ENCODE measurements around the gene LGALS9C.
"Not testable (repeated sequence)": the region's sequence is repeated elsewhere in the genome, so short reads cannot be mapped to it uniquely, and the experiment has no call there.

The LGALS9C gene
- long read RNA-seq, donor 1: 0 reads
- long read RNA-seq, donor 2: 0 reads
- long read RNA-seq, donor 3: 0 reads
- long read RNA-seq, donor 4: 0 reads
- long read RNA-seq, donor 5: 0 reads
- long read RNA-seq, donor 6: 0 reads
- long read RNA-seq, donor 7: 0 reads
- long read RNA-seq, donor 8: 0 reads

- not testable (repeated sequence) for DNase-seq
Observed at GRCh38 chr17:18476508-18477308, at the start of gene LGALS9C. Gene LGALS9C (plus strand): TSS chr17:18476789. CDS start chr17:18476855, 66 bp downstream.

DNA sequence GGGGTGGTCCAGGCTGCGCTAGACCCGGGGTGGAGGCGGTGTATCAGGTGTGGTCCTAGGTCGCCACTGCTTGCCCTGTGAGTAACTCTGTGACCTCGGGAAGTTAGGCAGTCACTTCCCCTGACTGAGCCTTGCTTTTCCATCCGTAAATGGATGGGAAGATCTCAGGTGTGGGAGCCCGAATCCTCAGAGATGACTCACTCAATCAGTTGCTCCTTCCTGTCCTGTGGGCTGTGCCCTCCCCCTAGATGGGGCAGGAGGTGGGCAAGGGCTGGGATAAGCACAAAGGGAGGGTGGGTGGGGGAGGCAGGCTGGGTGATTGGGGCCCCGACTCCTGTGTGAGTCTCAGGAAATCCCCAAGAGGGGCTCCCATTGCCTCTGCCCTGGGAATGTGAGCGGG, 44.4 kb upstream of the LGALS9C start:
- DNase-seq: not testable (repeated sequence)

DNA sequence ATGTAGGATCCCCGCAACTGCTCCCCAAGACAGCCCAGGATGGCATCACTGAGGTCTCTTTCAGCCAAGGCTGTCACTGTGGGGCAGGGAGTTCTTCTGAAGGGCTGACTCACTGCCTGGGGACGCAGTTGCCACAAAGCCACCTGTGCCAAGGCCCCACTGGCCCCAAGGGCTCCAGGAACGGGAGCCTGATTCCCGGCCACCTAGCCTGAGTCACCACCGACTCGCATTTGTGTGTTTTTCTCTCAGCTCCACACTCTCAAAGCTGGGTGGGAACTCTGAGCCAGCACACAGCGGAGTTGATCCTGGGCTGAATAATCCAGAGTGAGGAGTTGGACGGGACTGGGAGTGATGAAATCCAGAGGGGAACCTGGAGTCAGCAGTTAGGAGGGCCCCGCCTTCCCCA, 37.1 kb upstream of the LGALS9C start:
- not testable (repeated sequence) for DNase-seq

GRCh38 chr17:18442093-18442492, 34.5 kb upstream of the LGALS9C start:
- not testable (repeated sequence) for DNase-seq

- DNase-seq: not testable (repeated sequence)
Observed at GRCh38 chr17:18442532-18442931, 34.1 kb upstream of the LGALS9C start.

- not testable (repeated sequence) for DNase-seq
Observed at GRCh38 chr17:18447476-18448205, 28.9 kb upstream of the LGALS9C start.

DNA sequence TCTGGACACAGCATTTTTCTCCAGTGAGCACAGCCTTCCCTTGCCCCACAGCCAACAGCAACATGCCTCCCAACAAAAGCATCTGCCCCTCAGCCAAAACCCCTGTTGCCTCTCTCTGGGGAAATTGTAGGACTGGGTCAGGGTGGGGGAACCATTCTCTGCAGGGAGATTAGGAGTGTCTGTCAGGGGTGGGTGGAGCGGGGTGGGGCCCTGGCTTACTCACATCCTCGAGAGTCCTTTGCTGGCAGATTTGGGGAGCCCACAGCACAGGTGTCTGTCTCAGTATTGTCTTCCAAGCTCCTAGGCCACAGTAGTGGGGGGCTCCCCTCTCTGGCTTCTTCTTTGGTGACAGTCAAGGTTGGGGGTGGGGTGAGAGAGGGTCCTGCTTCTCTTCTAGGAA, 28.3 kb upstream of the LGALS9C start:
- DNase-seq: not testable (repeated sequence)

DNA sequence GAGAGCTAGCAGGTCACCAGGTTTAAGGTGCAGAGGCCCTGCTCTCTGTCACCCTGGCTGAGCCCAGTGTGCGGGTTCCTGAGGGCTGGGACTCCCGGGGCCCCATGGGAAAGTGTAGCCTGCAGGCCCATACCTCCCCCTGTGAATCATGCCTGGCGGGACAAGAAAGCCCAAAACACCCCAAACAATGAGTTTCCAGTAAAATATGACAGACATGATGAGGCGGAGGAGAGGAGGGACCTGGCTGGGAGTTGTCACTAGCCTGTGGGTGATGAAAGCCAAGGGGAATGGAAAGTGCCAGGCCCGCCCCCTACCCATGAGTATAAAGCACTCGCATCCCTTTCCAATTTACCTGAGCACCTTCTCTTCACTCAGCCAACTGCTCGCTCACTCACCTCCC, 26.8 kb upstream of the LGALS9C start:
- DNase-seq: not testable (repeated sequence)

DNA sequence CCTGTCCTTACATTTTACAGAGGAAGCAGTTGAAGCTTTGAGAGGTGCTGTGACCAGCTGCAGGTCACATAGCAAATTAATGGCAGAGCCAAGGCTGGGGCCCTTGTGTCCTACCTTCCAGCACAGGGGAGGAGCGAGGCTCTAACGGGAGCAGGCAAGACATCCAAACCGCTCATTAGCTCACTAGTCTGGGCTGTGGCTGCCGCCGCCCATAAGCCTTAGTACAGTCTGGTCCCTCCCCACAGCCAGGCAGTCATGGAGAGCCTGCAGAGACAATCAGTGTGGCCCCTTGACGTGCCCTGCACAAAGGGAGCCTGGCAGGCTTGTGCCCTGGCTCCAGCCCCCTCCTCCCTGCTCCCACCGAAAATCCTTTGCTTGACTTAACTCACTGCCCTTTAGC, 25.6 kb upstream of the LGALS9C start:
- not testable (repeated sequence) for DNase-seq

DNA sequence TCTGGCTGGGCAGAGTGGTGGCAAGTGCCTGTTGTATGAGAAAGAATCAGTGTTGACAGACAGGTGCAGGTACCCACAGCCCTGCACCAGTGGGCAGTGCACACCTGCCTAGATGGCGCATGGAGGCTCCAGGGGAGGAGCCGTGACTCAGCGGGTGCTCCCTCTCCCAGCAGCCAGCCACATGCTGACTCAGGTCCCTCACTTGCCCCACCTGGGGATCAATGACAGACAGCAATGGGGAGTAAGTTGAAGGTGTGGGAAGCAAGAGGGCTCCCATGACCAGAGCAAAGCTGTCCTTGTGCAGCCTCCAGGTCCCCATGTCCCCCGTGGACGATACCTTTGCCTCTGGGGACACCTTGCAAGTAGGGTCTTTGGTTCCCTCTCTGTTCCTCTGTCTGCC, 24.6 kb upstream of the LGALS9C start:
- DNase-seq: not testable (repeated sequence)

GRCh38 chr17:18459035-18459434, 17.6 kb upstream of the LGALS9C start:
- DNase-seq: not testable (repeated sequence)

DNA sequence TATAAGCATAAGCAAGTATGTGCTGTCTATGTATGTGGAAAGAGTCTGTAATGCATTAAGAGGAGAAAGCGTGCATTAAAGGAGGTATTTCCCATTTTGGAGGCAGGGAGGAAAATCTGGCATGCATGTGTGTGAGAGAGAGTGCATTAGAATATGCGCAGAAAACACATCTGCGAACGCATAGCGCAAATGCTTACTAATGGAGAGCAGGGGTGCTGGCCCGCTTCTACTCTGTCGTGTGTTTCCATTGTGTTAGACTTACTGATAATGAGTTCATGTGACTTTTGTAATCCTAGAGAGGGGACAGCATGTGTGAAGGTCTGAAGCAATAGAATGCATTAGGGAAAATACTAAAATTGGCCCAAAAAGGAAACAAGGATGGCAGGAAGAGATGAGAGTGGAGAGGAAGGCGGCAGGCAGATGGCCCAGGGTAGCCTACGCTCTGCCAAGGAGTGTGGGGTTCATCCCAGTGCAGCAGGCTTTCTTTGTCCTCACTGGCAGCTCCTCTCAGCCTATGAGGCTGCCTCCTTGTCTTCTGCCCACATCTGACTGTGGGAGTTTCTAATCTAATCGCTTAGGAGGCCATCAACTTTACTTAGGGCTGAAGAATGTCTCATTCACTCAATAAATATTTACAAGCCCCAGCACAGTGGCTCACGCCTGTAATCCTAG, 12.6 kb upstream of the LGALS9C start:
- not testable (repeated sequence) for DNase-seq

GRCh38 chr17:18466250-18466983, 10.2 kb upstream of the LGALS9C start:
- not testable (repeated sequence) for DNase-seq

DNA sequence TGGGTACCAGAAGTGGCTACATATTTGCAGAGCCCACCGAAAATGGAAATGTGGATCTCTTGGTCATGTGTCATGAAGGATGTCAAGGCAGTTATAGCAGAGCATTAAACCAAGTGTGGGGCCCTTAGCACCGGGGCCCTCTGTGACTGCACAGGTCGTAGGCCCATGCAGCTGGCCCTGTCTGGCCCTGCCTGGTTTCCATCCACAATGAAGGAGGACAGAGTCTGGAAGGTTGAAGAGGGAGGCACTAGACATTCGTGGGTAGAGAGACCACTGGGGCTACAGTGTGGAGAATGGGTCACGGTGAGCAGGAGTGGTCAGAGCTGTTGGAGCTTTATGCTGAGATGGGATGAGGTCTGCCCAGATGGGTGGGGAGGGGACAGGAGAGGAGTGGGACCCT, 9.6 kb upstream of the LGALS9C start:
- not testable (repeated sequence) for DNase-seq

GRCh38 chr17:18468472-18469171, 8.0 kb upstream of the LGALS9C start:
- DNase-seq: not testable (repeated sequence)

DNA sequence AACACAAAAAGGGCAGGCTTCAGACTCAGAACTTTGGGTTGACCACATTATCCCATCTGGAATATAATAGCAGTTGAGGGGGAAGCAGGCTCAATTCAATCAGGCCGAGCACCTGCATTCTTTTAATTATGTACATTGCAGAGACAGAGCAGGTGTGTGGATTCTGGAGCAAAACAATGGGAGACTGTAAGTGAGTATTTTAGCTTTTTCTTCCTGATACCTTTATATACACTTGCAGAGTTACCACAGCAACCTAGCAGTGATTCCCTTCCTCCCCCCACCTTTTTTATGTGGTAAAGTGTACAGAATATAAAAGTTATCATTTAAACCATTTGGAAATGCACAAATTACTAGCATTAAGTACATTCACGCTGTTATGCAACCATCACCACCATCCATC, 6.8 kb upstream of the LGALS9C start:
- DNase-seq: not testable (repeated sequence)

GRCh38 chr17:18470345-18470930, 6.2 kb upstream of the LGALS9C start:
- DNase-seq: not testable (repeated sequence)

DNA sequence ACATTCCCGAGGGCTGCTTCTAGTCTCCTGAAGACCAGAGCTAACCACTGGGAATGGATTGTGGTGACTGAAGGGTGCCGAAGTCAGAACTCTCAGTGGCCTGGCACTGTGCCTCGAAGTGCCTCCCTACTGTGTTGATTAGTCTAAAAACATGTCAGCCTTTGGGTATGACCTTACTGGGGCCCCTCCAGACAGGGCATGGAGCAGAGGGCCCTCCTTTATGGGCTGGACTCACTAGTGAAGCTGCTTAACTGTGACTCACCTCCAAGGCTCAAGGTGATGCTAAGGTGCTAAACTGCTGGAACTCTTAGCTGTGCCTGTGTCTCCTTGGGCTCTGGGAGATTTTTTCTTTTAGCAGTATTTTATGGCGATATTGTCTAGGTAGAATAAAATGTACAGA, 2.6 kb upstream of the LGALS9C start:
- DNase-seq: not testable (repeated sequence)

DNA sequence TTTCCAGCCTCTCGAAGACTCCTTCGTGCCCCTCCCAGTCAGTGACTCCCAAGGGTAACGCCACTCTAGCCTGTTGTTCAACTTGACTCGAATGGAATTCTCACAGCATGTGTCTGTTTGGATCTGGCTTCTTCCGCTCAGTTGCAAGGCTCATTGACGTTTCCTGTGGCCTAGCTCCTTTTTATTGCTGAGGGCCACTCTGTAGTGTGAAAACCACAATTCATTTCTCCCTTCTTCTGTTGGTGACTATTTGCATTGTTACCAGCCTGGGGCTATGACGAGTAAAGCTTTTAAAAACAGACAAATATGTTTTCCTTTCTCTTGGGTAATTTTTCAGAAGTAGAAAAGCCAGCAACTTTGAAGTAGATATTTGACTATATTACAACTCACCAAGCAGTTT, 1.8 kb upstream of the LGALS9C start:
- not testable (repeated sequence) for DNase-seq

DNA sequence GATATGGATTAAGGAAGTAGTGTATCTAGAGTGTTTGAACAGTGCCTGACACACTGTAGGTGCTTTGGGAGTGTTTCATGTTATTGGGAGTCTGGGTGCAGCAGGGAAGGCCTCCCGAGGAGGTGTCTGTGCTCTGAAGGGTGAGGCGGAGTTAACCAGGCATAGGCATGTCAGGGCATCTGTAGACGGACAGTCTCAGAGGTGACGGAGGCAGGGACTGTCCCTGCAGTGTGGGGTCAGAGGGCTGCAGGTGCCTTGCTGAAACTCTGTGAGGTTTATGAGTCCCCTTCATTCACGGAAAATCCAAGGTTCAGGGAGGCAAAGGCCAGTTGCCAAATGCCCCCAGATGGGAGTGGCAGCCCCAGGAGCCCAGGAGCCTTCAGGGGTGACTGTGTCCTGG, 778 bp downstream of the LGALS9C start:
- not testable (repeated sequence) for DNase-seq

DNA sequence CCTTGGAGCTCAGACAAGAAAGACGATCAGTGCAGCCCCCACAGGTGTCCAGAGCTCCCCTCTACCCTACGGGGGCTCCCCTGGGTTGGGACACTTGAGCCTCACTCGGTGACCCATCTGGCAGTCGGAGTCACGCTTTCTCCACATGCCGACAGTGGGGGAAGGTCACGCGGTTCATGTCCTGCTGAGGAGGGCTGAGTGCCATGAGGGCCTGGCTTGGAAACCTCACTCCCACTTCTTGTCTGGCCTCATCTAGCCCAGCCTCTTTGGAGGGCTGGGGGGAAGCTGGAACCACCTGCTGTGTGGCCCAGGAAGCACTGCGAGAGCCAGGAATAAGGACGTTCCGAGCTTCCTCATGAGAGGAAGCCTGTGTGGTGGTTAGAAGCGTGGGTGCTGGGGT, 1.8 kb downstream of the LGALS9C start:
- not testable (repeated sequence) for DNase-seq
